ENCODE data around the gene RASGRP4. TPM values are rescaled to one million over a fixed set of nuclear protein-coding genes. Genes with fewer than 3 reads are reported as not detected.

RASGRP4 gene
- total and polyA plus RNA-seq, 10 of the 15 experiments (the other 5 are each of a cell fraction or from before 2014, with no cell fraction given), result 0.24 to 7.4 (median 3.3) TPM

- TF ChIP-seq EP300 (IDR thresholded peaks at IDR 0.05; ENCODE audit: borderline replicate concordance in 1 of 2, control insufficient read depth in 1 of 2, low read depth in 2 of 2, low read length in 2 of 2) (no peak), ZBTB40 (IDR thresholded peaks at IDR 0.05; ENCODE audit: borderline replicate concordance) (no peak)
Measured at GRCh38 chr19:38389957-38390924, 35.8 kb downstream of the RASGRP4 start (continued).

DNA sequence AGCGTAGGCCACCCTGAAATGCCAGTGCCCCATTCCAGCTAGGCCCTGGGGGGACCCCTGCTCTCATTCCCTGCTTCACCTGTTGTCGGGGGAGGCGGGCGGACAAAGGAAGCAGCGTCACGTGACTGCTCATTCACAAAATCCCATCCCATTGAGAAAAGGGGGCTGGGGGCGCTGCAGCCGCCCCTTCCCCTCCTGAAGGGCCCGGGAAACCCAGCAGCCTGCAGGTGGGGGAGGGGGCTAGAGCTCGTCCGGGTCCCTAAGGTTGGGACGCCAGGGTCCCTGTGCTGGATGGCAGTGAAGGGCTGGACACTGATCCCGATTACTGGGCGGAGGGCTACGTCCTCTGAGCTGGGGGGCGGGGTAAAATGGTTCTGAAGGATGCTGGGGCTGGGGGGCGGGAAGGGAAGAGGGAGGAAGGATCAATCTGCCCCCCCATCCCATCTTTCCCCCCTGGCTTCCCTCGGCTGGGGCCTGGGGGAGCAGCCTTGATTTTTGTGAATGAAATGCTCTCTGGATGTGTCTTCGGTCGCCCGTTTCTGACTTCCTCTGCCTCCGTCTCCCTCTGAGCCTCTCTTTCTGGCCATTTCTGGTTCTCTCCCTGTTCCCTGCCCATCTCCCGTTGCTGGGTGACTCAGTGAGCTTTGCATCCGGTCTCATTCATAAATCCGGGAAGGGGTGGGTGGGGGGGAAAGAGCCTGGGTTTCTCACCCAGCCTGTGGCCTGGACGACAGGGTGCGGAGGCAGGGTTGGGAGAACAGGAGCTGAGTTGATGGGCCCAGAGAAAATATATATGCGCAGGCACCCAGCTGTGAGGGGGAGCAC, 36.7 kb downstream of the RASGRP4 start:
- no peak overlapping the region for H3K27ac ChIP-seq (ENCODE audit: control insufficient read depth, insufficient read depth)
- ChIA-PET CTCF (interaction anchor here (1.0 to 2.4 kb wide), 2 partner anchors 13 to 14 kb away, joined by 3 to 14 read pairs; partner anchors contain the start of gene FAM98C), POLR2A (interaction anchor here (0.6 to 1.0 kb wide), 2 partner anchors 14 to 162 kb away, joined by 3 to 4 read pairs; partner anchors contain the start of gene FAM98C), RAD21 (ENCODE audit: unreplicated experiment) (interaction anchor here (1.8 kb wide), 1 partner anchor 14 kb away, joined by 6 read pairs; the partner anchor contains the start of gene FAM98C), SMC1A (ENCODE audit: uncharacterized antibody, unreplicated experiment) (interaction anchor here (2.2 kb wide), 1 partner anchor 14 kb away, joined by 6 read pairs; the partner anchor contains the start of gene FAM98C)
- no peak overlapping the region for H3K4me3 ChIP-seq
- DNase-seq (ENCODE audit: low read depth, low spot score), result no peak
- in situ Hi-C loops (cut with MboI), result no loop called here
- no peaks in the 10 kb centered on the region; the same call in 1 of the 2 replicates for H4K20me1 ChIP-seq (ENCODE audit: control insufficient read depth, insufficient read depth)
- BruUV-seq (replicated peaks), result no TSS peak
- H3K27me3 ChIP-seq (replicated peaks in 1 of 2; ENCODE audit: control insufficient read depth in 2 of 2, insufficient read depth in 2 of 2, low read length in 1 of 2), result peaks cover 0 to under 1% of the 10 kb centered on the region in 2 experiments; a peak in 1 of 4 replicates
- H3K9me3 ChIP-seq (replicated peaks; ENCODE audit: control insufficient read depth, insufficient read depth, low read length), result no peaks in the 10 kb centered on the region
- no peaks in the 10 kb centered on the region; a peak in 2 of 4 replicates for H3K36me3 ChIP-seq (ENCODE audit: control insufficient read depth in 2 of 2, insufficient read depth in 2 of 2, low read length in 1 of 2)
- no peak for FAIRE-seq
- H3K79me2 ChIP-seq (ENCODE audit: control insufficient read depth, insufficient read depth, low read length), result no peaks in the 10 kb centered on the region
- ATAC-seq, result no peak
- peak overlapping the region; percentile 30; the same call in 1 of the 2 replicates for H3K4me2 ChIP-seq (ENCODE audit: control insufficient read depth, insufficient read depth)
- H3K4me1 ChIP-seq (ENCODE audit: control insufficient read depth, insufficient read depth, low read length), result peaks cover 12% of the 10 kb centered on the region
- no peak overlapping the region for H3K9ac ChIP-seq (ENCODE audit: control insufficient read depth, insufficient read depth, low read length)
- intact Hi-C loops (cut with micrococcal nuclease; ENCODE audit: unreplicated experiment), result loop anchor here (5.0 kb wide), 1 partner anchor 157 kb away; no protein-coding TSS in a partner anchor
- no peak overlapping the region for H2AFZ ChIP-seq (ENCODE audit: control insufficient read depth, low read depth, low read length)
- 9% methylated on average over 19 of the region's 28 CpGs for WGBS (ENCODE audit: insufficient coverage, insufficient replicate concordance, low lambda C conversion rate, missing lambda C conversion rate)
- TF ChIP-seq RAD51 (IDR thresholded peaks at IDR 0.05) (peak; percentile 73), BHLHE40 (IDR thresholded peaks at IDR 0.05; ENCODE audit: borderline replicate concordance in 1 of 2, low read depth in 2 of 2, low read length in 1 of 2) (peak in 1 of 2 experiments; percentile 61; a peak in 2 of 4 replicates), STAT3 (IDR thresholded peaks at IDR 0.05; ENCODE audit: low read depth, low read length) (no peak), SMC3 (IDR thresholded peaks at IDR 0.05; ENCODE audit: borderline replicate concordance, low read length) (no peak), ZSCAN29 (IDR thresholded peaks at IDR 0.05) (no peak), BCLAF1 (IDR thresholded peaks at IDR 0.05) (no peak), TARDBP (IDR thresholded peaks at IDR 0.05; ENCODE audit: borderline replicate concordance) (no peak)

Data from GM12878 (cell line).